Progenitor cell of endocrine pancreas (in vitro differentiated cells): ENCODE results near the gene SLC36A2. TPM values are rescaled to one million over a fixed set of nuclear protein-coding genes. Genes with fewer than 3 reads are reported as not detected.

Experiments
- DNase-seq: peaks from one replicate; pipeline ENCODE4 v3.0.0; 2021; ENCODE audit warnings: low spot score; ENCODE audit not compliant: unreplicated experiment
- H3K27ac Mint-ChIP-seq: 2 replicates; pipeline ENCODE4 v1.8.0; 2021; ENCODE audit warnings: mild to moderate bottlenecking, moderate library complexity, mixed read lengths
- H3K27me3 Mint-ChIP-seq: 2 replicates; pipeline ENCODE4 v1.8.0; 2021; ENCODE audit warnings: mixed read lengths
- H3K36me3 Mint-ChIP-seq: 2 replicates; pipeline ENCODE4 v1.8.0; 2022; ENCODE audit warnings: mixed read lengths; ENCODE audit not compliant: insufficient read depth
- H3K4me1 Mint-ChIP-seq: 2 replicates; pipeline ENCODE4 v1.8.0; 2021; ENCODE audit warnings: low read depth, mixed read lengths
- H3K4me3 Mint-ChIP-seq: 2 replicates; pipeline ENCODE4 v1.8.0; 2021; ENCODE audit warnings: low read depth, mild to moderate bottlenecking, moderate library complexity, mixed read lengths
- H3K9me3 Mint-ChIP-seq: 2 replicates; pipeline ENCODE4 v1.8.0; 2021; ENCODE audit warnings: low read depth, mixed read lengths
- long read RNA-seq: library from polyadenylated mRNA; unstranded; transcript quantifications from one replicate; pipeline ENCODE4 v2.0.0, GENCODE V29; 2020
- total RNA-seq: library from RNA; stranded (reverse); gene quantifications from 2 replicates; pipeline ENCODE4 v1.2.1, GENCODE V29; 2021
- TF ChIP-seq, protein P1 (sequence below): fragments of 200-600 bp; sonication (generic); IDR thresholded peaks from one replicate; pipeline ENCODE4 v1.5.0; 2021; ENCODE audit warnings: antibody characterized with exemption, mild to moderate bottlenecking; ENCODE audit not compliant: unreplicated experiment

The SLC36A2 gene
- total RNA-seq: not detected in 2 replicates
- long read RNA-seq: 0 reads

DNA sequence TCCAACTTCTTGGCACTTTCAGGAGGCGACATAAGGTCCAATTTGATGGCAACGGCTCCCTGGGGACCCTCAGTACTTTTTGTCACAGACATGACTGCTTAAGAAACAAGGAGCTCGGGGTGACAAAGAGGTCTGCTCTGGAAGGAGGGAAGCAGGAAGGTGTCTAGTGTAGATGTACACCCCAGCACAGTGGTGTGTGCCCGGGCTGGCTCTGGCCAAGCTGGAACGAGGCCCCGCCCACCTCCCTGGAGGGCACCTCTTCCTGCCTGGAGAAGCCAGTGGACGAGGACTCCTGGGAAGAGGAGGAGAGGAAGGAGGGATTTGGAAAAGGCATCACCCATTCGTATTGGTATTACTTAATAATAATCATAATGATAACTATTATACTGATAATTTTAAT lies at the start of gene SLC36A2:
Gene SLC36A2 (minus strand): TSS at position 191 of the 400 bp plus-strand sequence. CDS start 99 bp downstream, at position 92.
- Mint-ChIP-seq H3K27ac (no peak within 1 kb of the TSS), H3K9me3 (no peaks in the 10 kb centered on the region), H3K36me3 (no peaks in the 10 kb centered on the region), H3K4me3 (no peak within 1 kb of the TSS), H3K4me1 (peaks cover 4% of the 10 kb centered on the region), H3K27me3 (peaks cover 41% of the 10 kb centered on the region)
- TF ChIP-seq, protein P1, sequence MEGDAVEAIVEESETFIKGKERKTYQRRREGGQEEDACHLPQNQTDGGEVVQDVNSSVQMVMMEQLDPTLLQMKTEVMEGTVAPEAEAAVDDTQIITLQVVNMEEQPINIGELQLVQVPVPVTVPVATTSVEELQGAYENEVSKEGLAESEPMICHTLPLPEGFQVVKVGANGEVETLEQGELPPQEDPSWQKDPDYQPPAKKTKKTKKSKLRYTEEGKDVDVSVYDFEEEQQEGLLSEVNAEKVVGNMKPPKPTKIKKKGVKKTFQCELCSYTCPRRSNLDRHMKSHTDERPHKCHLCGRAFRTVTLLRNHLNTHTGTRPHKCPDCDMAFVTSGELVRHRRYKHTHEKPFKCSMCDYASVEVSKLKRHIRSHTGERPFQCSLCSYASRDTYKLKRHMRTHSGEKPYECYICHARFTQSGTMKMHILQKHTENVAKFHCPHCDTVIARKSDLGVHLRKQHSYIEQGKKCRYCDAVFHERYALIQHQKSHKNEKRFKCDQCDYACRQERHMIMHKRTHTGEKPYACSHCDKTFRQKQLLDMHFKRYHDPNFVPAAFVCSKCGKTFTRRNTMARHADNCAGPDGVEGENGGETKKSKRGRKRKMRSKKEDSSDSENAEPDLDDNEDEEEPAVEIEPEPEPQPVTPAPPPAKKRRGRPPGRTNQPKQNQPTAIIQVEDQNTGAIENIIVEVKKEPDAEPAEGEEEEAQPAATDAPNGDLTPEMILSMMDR: no peak
- no peak for DNase-seq

DNA sequence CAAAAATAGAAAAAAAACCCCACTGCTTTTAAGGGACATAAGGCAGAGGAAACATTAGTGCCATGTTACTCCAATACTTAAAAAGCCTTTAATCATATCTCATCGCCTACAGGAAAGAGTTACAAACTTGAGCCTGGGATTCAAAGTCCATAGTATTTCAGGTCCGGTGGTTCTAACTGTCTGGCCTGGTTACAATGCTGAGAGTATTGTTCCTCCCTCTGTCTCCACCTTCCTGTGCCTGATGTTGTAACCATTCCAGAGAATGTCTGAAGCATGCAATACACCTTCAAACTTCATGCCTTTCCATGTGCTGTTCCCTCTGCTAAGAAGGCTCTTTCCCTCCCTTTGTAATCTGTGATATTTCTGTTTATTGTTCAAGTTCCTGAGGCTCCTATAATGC lies 41.6 kb upstream of the SLC36A2 start:
- DNase-seq: no peak
- TF ChIP-seq, protein P1: no peak
- H3K9me3 Mint-ChIP-seq: peaks cover 4% of the 10 kb centered on the region
- peaks cover 2% of the 10 kb centered on the region for H3K36me3 Mint-ChIP-seq
- peaks cover 15% of the 10 kb centered on the region for H3K27me3 Mint-ChIP-seq
- H3K27ac Mint-ChIP-seq: no peak overlapping the region
- H3K4me3 Mint-ChIP-seq: no peak overlapping the region
- no peaks in the 10 kb centered on the region for H3K4me1 Mint-ChIP-seq

DNA sequence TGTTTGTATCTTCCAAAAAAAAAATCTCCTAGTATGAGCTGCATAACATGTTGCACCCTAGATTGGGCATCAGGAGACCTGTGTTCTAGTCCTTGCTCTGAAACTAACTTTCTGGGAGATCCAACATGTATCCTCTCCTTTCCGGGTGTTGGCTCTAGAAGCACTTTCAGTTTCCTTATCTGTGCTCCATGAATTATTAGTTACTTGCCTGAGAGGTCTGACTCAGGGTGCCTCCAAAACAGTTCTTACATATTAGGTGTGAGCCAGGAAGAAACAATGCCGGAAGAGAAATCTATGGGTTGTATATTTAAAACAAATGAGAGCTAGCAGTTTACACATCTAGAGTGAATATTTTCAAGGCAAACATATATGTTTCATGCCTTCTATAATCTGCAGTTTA lies 36.7 kb upstream of the SLC36A2 start:
- Mint-ChIP-seq H3K9me3 (no peaks in the 10 kb centered on the region), H3K4me1 (no peaks in the 10 kb centered on the region), H3K27ac (no peak overlapping the region), H3K27me3 (peaks cover 15% of the 10 kb centered on the region), H3K36me3 (no peaks in the 10 kb centered on the region), H3K4me3 (no peak overlapping the region)
- TF ChIP-seq, protein P1: no peak
- no peak for DNase-seq

DNA sequence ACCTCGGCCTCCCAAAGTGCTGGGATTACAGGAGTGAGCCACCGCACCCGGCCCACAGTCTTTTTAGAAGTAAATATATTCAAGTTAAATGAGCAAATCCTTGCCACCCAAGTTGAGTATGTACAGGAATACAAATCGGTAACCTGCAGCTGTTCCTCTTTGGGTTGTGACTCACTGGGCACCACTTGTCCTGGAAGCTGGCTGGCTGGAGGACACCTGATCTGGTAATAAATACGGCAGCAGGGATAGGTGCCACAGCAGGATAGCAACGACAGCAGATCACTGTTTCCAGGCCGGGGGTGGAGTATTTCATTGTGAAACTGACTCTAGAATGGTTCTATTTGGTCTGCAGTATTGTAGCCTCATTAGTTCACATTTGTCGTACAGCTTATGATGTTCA lies 35.7 kb upstream of the SLC36A2 start:
- H3K9me3 Mint-ChIP-seq: no peaks in the 10 kb centered on the region
- TF ChIP-seq, protein P1: no peak
- no peak overlapping the region for H3K4me3 Mint-ChIP-seq
- H3K27me3 Mint-ChIP-seq: peaks cover 10% of the 10 kb centered on the region
- no peak for DNase-seq
- no peaks in the 10 kb centered on the region for H3K36me3 Mint-ChIP-seq
- H3K4me1 Mint-ChIP-seq: no peaks in the 10 kb centered on the region
- H3K27ac Mint-ChIP-seq: no peak overlapping the region

DNA sequence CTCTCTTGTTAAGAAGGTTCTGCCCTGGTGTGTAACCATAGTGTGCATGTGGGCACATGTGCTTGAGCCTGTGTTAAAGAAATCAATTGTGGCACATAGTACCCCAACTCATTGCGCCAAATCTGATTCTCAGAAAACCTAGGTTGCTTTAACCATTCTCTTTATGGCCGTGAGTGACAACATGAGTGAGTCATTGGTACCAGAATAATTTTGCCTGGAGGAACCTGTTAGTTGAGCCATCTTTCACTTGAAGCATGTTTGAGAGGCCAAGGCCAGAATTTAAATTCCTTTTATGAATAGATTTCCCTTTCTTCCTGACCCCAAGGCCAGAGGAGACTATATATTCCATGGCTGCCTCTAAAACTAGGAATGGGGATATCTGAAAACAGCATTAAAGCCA lies 35.2 kb upstream of the SLC36A2 start:
- Mint-ChIP-seq H3K4me1 (no peaks in the 10 kb centered on the region), H3K27ac (no peak overlapping the region), H3K27me3 (peaks cover 8% of the 10 kb centered on the region), H3K36me3 (no peaks in the 10 kb centered on the region), H3K9me3 (no peaks in the 10 kb centered on the region), H3K4me3 (no peak overlapping the region)
- DNase-seq: no peak
- TF ChIP-seq, protein P1: no peak
